GM19238 (cell line): ENCODE measurements around the gene LILRA1.
"Not testable (repeated sequence)": the region's sequence is repeated elsewhere in the genome, so short reads cannot be mapped to it uniquely, and the experiment has no call there.

Experiments
- DNase-seq: peaks from one replicate; pipeline ENCODE4 v3.0.0; 2011; ENCODE audit warnings: low spot score; ENCODE audit not compliant: insufficient read length

LILRA1 gene

DNA sequence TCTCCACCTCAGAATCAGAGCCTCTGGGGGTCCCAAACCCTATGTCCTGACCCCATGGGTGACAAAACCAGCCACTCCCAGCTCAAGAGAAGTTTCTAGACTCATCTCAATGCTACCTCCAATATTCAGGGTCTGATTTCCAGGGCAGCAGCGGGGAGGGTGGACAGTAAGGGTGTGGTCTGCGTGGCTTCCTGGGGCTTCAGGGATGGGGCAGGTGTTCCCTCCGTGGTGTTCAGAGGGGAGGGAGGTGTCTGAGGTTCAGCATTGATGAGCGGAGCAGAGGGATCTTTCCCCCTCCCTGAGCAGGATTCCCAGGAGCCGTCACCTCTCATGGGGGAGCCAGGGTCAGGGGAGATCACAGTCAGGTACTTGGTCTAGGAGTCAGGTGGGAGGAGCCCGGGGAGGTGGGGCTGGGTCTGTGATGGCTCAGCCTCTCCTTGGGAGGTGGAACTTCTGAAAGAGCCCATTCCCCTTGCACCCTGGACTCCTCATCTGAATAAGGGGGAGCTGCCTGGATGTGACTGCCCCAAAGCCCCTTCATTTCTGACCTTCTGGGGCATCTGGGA is 16.9 kb upstream of the LILRA1 start:
- no peak for DNase-seq

DNA sequence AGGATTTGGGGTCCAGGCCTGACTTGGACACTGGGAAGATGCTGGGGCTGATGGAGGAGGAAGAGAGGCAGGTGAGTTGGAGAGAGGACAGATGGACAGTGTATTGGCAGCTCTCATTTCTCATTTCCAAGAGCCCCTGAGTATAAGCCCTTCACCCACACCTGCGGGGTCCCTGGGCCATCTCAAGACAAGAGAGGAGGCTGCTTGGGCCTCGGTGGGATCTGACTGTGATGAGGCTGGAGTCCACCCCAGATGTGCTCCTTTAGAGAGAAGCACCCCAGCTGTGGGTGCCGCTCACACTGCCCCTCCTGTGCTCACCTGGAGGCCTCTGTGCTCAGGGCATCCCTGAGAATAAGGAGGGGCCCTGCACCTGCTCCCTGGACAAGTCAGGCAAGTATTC is 16.1 kb upstream of the LILRA1 start:
- DNase-seq, result no peak

DNA sequence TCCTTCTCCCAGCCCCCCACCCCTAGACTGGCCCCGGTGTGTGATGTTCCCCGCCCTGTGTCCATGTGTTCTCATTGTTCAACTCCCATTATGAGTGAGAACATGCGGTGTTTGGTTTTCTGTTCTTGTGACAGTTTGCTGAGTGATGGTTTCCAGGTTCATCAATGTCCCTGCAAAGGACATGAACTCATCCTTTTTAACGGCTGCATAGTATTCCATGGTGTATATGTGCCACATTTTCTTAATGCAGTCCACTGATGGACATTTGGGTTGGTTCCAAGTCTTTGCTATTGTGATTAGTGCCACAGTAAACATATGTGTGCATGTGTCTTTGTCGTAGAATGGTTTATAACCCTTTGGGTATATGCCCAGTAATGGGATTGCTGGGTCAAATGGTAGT is 15.2 kb upstream of the LILRA1 start:
- DNase-seq, result not testable (repeated sequence)

DNA sequence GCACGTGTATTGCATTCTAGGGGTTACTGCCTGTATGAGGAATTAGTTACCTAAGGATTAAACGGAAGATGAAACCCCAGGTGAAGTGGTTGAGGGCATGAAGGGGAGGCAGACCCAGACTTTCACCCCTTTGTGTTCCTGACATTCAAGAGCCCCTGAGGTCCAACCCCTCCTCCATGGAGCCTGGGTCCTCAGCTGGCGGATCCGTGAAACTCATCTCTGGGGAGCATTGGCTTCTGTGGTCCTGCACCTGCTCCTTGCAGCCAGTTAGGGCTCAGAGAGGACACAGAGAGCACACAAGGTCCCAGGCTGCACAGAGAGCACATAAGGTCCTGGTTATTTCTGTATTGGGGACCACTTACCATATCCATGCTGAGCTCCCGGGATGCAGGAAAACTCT is 7.0 kb upstream of the LILRA1 start:
- no peak for DNase-seq

DNA sequence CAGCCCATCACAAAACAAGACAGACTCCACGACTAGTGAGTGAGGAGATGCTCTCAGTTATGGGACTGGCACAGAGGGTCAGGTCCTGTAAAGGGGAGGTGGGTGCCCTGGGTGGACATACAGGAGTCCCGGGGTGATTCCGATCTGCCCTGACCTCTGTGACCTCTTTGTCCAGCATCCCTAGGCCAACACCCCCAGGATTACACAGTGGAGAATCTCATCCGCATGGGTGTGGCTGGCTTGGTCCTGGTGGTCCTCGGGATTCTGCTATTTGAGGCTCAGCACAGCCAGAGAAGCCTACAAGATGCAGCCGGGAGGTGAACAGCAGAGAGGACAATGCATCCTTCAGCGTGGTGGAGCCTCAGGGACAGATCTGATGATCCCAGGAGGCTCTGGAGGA is 6.4 kb upstream of the LILRA1 start:
- no peak for DNase-seq

DNA sequence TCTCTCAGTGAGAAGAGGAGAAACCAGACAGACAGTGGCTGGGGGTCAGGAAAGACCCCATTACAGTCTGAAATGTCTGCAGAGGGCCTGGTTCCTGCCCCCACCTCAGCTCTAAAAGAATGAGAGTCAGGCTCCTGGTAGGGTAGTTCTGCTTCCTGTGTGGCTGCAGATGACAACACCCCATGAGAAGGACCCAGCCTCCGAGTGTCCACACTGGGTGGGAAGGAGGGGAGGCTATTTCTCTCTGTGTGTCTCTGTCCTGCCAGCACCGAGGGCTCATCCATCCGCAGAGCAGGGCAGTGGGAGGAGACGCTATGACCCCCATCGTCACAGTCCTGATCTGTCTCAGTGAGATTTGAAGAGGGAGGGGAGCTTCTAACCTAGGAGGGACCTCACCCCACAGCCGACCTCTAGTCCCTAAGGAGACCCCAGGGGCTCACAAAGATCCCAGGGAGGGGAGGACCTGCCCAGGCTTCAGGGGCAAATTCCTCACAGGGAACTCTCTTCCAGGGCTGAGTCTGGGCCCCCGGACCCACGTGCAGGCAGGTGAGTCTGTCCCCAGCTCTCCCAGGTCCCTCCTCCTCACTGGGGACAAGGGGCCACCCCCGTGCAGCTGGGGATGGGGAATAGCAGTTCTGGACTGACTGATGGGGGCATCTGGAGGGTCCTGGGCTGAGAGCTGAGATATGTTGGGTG is 647 bp downstream of the LILRA1 start:
- not testable (repeated sequence) for DNase-seq

DNA sequence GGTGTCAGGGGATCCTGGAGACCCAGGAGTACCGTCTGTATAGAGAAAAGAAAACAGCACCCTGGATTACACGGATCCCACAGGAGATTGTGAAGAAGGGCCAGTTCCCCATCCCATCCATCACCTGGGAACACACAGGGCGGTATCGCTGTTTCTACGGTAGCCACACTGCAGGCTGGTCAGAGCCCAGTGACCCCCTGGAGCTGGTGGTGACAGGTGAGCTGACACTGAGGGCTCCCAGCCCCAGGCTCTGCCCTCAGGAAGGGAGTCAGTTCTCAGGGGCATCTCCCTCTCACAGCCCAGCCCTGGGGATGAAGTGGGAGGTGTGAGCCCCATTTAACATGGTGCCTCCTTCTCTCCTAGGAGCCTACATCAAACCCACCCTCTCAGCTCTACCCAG is 1.3 kb downstream of the LILRA1 start:
- DNase-seq, result no peak

DNA sequence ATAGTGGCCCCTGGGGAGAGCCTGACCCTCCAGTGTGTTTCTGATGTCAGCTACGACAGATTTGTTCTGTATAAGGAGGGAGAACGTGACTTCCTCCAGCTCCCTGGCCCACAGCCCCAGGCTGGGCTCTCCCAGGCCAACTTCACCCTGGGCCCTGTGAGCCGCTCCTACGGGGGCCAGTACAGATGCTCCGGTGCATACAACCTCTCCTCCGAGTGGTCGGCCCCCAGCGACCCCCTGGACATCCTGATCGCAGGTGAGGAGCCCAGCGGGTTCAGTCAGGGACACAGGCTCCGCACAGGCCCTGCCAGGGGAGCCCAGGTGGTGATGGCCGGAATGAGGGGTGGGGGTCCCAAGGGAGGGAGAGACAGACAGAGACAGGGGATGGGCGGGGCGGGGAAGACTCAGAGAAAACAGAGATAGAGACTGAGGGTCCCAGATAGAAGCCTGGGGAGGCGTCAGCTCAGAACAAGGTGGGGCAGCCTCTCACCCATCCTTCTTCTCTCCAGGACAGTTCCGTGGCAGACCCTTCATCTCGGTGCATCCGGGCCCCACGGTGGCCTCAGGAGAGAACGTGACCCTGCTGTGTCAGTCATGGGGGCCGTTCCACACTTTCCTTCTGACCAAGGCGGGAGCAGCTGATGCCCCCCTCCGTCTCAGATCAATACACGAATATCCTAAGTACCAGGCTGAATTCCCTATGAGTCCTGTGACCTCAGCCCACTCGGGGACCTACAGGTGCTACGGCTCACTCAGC is 2.4 kb downstream of the LILRA1 start:
- DNase-seq, result not testable (repeated sequence)

DNA sequence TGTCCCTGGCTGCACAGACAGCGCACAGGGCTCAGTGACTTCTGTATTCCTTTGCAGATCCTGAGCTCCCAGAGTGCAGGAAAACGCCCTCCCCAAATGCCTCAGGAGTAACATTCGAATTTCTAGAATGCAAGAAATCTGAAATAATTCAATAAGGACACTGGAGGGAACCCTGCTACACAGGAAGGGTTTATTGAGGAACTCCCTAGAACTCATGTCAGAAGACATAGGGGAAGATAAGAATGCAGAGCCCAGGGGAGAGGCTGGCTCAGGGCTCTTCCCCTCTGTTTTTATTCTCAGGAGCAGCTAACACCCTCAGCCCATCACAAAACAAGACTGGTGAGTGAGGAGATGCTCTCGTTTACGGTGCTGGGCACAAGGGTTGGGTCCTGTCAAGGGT is 6.8 kb downstream of the LILRA1 start:
- no peak for DNase-seq

DNA sequence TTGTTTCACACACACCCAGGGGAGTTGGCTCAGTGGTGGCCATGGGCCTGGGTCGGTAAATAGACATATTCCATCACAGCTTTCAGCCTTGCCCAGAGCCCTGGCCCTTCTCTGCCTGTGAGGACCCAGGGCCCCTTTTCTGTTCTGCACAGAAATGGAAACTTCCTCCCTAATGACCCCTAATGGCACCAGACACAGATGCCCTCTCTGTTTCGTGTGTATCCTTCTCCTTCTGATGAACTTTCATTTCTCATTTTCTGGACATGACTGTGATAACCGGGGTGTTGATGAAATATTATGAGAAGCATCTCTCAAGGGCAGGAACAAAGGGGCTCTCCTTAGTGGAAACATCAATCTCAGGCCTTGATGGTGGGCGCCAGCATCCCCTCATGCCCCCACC is 12.8 kb downstream of the LILRA1 start:
- no peak for DNase-seq

DNA sequence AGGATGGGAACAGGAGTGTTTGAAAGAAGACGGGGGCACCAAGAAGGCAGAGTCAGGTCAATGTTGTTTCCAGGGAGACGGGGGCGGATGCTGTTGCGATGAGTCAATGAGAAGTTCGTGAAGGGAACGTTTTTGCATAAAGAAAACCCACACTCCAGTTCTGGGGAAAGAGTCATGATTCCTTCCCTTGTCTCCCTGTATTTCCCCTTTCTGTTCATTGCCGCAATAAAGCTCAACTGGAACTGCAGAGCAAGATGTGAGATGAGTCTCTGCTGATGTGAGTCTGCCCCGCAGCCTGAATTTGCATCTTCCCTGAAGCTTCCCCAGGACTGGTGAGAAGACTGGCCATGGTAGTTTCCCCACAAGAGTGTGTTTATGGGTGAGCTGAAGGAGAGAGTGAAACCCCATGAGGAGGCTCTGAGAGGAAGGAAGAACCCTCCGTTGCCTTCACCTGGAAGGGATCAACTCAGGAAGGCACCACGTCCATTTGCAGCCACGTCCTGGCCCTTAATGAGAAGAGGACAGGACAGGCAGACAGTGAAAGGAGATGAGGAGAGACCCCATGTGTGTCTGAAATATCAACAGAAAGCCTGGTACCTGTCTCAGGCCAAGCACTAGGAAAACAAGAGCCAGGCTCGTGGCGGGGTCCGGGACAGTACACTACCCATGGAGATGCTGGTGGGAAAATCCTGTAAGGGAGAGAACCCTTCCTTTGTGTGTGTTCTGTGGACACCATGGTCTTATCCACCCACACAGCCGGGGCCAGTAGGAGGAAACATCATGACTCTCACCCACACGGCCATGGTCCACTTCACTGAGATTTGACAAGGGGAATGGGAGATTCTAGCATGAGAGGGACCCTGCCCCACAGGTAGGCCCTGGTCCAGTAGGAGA is 13.7 kb downstream of the LILRA1 start:
- no peak for DNase-seq

DNA sequence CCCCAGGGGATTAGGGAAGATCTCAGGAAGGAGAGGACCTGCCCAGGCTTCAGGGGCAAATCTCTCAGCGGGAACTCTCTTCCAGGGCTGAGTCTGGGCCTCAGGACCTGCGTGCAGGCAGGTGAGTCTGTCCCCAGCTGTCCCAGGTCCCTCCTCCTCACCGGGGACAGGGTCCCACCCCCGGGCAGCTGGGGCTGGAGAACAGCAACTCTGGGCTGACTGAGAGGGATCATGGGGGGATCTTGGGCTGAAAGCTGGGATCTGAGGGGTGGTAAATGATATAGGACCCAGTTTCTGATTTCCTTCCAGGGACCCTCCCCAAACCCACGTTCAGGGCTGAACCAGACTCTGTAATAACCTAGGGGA is 14.3 kb downstream of the LILRA1 start:
- no peak for DNase-seq

DNA sequence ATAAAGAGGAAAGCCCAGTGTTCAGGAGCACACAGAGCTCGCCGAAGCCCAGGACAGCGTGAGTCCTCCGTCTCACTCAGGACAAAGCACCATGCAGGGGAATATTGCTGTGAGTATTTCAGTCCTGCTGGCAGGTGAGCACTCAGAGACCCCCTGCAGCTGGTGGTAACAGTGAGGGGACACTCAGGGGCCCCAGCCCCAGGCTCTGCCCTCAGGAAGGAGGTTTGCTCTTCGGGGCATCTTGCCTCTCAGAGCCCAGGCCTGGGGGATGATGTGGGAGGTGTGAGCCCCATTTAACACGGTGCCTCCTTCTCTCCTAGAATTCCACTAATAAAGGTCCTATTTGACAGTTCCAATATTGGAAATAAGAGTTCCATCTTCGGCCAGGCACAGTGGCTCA is 14.8 kb downstream of the LILRA1 start:
- DNase-seq, result no peak

DNA sequence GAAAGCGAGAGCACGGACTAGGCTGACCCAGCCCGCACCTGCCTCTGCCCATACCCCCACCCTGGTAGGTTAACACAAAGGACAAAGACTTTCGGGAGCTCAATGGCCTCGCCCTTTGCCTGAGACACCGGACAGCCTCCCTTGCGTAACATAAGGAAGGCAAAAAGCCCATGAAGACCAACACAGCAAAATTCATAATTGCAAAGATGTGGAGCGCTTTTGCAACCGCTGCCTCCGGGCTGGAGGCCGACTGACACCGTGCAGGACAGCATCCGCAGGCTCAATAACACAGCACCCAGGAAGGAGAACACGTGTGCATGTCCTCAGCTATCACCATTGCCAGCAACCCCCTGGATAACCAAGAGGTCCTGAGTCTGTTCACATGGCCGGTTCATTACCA is 15.4 kb downstream of the LILRA1 start:
- no peak for DNase-seq

DNA sequence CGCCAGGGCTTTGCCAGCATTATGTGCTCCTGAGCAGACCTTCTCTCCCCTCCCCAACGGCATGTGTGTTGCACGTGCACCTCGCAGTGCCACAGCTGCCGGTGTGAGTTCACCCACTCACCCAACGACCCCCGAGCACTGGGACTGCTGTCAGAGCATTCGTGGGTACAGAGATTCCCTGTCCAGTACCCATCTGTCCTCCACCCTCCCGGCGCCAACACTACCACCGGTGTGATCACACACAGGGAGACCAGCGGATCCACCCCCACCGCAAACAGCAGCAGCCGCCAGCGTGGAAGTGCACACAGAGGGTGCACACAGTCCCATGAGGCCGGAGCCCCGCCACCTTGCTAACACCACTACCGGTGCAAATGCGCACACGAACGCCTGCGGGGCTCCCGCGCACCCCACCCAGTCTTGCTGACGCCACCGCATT is 15.9 kb downstream of the LILRA1 start:
- no peak for DNase-seq

DNA sequence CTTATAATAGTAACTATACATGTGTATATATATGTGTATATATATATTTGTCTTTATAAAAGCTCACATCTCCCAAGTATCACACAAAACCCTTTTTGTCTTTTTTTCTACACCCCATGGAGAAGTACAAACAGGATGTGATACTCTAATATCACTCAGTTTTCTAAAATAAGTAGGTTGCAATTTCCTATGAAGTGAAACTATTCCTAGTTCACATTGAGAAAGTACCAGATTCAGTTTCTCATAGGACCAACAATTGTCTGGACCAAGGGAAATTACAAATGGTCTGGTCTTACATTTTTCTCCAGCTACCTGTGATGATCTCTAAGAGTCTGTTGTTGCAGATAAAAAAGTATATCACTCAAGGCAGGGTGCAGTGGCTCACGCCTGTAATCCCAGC is 19.0 kb downstream of the LILRA1 start:
- DNase-seq, result no peak

DNA sequence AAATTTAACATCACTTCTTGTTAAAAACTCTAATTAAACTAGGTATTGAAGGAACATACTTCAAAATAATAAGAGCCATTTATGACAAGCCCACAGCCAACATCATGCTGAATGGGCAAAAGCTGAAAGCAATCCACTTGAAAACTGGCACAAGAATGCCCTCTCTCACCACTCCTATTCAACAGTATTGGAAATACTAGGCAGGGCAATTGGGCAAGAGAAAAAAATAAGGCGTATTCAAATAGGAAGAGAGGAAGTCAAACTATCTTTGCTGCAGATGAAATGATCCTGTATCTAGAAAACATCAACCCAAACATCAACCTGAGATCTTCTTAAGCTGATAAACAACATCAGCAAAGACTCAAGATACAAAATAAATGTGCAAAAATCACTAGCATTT is 21.3 kb downstream of the LILRA1 start:
- no peak for DNase-seq

DNA sequence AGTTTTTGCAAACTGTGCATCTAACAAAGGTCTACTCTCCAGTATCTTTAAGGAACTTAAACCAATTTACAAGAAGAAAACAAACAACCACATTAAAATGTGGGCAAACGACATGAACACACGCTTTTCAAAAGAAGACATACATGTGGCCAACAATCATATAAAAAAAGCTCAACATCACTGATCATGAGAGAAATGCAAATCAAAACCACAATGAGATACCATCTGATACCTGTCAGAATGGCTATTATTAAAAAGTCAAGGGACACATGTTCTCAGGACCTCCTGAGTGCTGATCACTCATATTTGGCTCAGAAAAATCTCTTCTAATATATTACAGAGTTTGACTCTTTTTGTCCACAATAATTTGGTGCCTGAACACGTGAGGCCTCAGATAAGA is 22.6 kb downstream of the LILRA1 start:
- DNase-seq, result no peak

DNA sequence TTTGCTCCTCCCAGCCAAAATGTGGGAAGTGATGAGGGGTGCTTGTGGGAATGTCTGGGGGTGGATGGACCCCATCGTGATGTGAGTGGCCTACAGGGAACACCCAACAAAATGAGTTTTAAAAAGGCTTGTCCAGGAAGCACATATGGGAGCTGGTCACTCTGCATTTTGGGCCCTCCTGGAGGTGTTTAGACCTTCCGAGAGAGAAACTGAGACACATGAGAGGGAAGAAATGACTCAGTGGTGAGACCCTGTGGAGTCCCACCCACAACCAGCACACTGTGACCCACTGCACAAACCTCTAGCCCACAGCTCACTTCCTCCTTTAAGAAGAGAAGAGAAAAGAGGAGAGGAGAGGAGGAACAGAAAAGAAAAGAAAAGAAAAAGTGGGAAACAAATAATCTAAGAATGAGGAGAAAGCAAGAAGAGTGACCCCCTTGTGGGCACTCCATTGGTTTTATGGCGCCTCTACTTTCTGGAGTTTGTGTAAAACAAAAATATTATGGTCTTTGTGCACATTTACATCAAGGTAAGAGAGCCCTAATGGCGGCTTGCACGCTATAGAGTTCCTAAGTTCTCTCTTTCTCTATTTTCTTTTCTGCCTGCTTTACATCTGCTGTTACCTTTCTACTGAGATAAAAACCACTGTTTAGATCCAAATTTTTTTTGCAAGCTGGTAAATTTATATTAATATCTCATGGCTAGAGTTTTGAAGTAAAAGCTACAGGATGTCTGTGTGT is 23.6 kb downstream of the LILRA1 start:
- no peak for DNase-seq

DNA sequence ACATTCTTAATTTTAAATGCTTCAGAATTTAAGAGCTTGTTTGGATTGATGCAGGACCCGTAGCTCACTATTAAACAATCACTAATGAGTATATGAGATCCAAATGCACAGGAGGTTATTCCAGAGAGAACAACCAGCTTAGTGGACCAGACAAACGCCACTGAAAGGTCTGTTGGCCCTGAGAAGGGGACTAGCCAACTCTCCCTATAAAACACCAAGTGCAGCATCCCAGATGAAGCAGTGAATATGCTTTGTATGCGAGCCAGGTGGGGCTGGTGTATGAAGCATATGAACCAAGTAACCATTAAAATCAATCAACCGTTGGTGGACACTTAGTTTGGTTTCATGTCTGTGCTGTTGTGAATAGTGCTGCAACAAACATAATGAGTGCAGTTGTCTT is 27.0 kb downstream of the LILRA1 start:
- DNase-seq, result no peak

DNA sequence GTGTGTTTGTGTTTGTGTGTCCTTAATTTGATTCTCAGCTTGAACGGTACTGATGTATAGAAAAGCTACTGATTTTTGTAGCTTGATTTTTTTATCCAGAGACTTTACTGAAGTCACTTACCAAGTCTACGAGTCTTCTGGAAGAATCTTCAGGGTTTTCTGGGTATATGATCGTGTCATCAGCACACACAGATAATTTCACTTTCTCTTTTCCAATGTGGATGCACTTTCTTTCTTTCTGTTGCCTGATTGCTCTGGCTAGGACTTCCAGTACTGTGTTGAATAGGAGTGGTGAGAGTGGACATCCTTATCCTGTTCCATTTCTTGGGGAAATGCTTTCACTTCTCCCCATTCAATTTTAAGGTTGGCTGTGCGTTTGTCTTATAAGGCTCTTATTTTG is 29.0 kb downstream of the LILRA1 start:
- DNase-seq, result no peak
